Measurements from ENCODE around the gene DAAM2. TPM values are rescaled to one million over a fixed set of nuclear protein-coding genes. Genes with fewer than 3 reads are reported as not detected.

DAAM2 gene
- total and polyA plus RNA-seq, 2 of the 8 experiments (the other 6 are each of a cell fraction or from before 2014, with no cell fraction given) = 1.5 to 2.9 TPM

GRCh38 chr6:39941138-39941537 lies 149.0 kb downstream of the DAAM2 start:
- Histone ChIP-seq H3K56ac (replicated peaks; ENCODE audit: insufficient read length, low read depth, low read length) (no peak overlapping the region), H3K4me3 (ENCODE audit: extremely low read depth in 1 of 4, insufficient read depth in 2 of 4, low read depth in 3 of 4, low read length in 4 of 4) (no peak overlapping the region), H2BK5ac (ENCODE audit: low read depth, low read length) (no peak overlapping the region), H3K36me3 (ENCODE audit: control insufficient read depth in 2 of 4, insufficient read depth in 4 of 4, low read length in 3 of 4) (no peaks in the 10 kb centered on the region), H3K27me3 (replicated peaks in 1 of 4; ENCODE audit: control insufficient read depth in 3 of 4, extremely low read depth in 1 of 4, insufficient read depth in 3 of 4, low read length in 3 of 4) (no peaks in the 10 kb centered on the region), H3K79me1 (ENCODE audit: low read depth, low read length) (no peaks in the 10 kb centered on the region), H4K20me1 (replicated peaks in 1 of 2; ENCODE audit: control insufficient read depth in 1 of 2, insufficient read depth in 2 of 2, low read length in 2 of 2) (no peaks in the 10 kb centered on the region), H3K4me1 (replicated peaks in 1 of 4; ENCODE audit: control insufficient read depth in 3 of 4, insufficient read depth in 4 of 4, low read length in 3 of 4) (peaks cover 3 to 13% (median 7%) of the 10 kb centered on the region in 4 experiments; a peak in 6 of 7 replicates), H2BK12ac (ENCODE audit: low read depth, low read length) (no peak overlapping the region), H2BK120ac (replicated peaks; ENCODE audit: low read depth, low read length) (no peak overlapping the region), H3K18ac (ENCODE audit: extremely low read depth, low read length) (no peak overlapping the region), H2BK20ac (ENCODE audit: low read length) (no peak overlapping the region), H3K23ac (ENCODE audit: insufficient read length) (no peak overlapping the region), H2AK5ac (ENCODE audit: low read depth, low read length) (no peak overlapping the region), H3K4ac (replicated peaks; ENCODE audit: insufficient read length, low read depth, low read length) (no peak overlapping the region), H3K14ac (ENCODE audit: insufficient read length) (no peak overlapping the region), H3K4me2 (ENCODE audit: insufficient read depth in 1 of 2, low read depth in 2 of 2, low read length in 2 of 2) (no peak overlapping the region), H3K23me2 (ENCODE audit: low read depth, low read length) (no peaks in the 10 kb centered on the region), H3K9me3 (ENCODE audit: insufficient read depth in 2 of 2, low read depth in 1 of 2, low read length in 1 of 2) (no peaks in the 10 kb centered on the region), H2AFZ (ENCODE audit: low read length) (no peak overlapping the region), H4K8ac (ENCODE audit: extremely low read depth, insufficient read depth, low read length) (no peak overlapping the region), H2BK15ac (ENCODE audit: low read length) (no peak overlapping the region), H4K5ac (ENCODE audit: insufficient read length, low read depth, low read length) (no peak overlapping the region), H3K9ac (replicated peaks in 1 of 4; ENCODE audit: extremely low read depth in 1 of 4, low read depth in 3 of 4, low read length in 3 of 4) (no peak overlapping the region), H3K79me2 (ENCODE audit: control insufficient read depth in 1 of 2, insufficient read depth in 2 of 2, low read length in 2 of 2) (no peaks in the 10 kb centered on the region), H4K91ac (replicated peaks; ENCODE audit: insufficient read length, low read length) (no peak overlapping the region), H3K27ac (ENCODE audit: low read depth, low read length) (no peak overlapping the region)
- ChIA-PET CTCF (ENCODE audit: partially characterized antibody) (interaction anchor here (0.8 to 1.1 kb wide), 4 partner anchors 9 to 464 kb away, joined by 3 to 7 read pairs (median 3); no protein-coding TSS in a partner anchor), POLR2A (ENCODE audit: partially characterized antibody) (no interaction called here)
- FAIRE-seq (no peak), DNase-seq (ENCODE audit: low read depth in 1 of 2, low spot score in 2 of 2) (no peak)
- 85% methylated on average over 6 of the region's 6 CpGs; no CpG with 5 or more reads in 1 of the 2 experiments for WGBS, 2 experiments (ENCODE audit: extremely low coverage in 1 of 2, insufficient coverage in 1 of 2, insufficient read length in 1 of 2, insufficient replicate concordance in 2 of 2, low coverage in 1 of 2, low lambda C conversion rate in 2 of 2, missing lambda C conversion rate in 1 of 2)
- TF ChIP-seq BACH1 (IDR thresholded peaks at IDR 0.05; ENCODE audit: low read length) (no peak), MAX (IDR thresholded peaks at IDR 0.05) (no peak), JUND (IDR thresholded peaks at IDR 0.05; ENCODE audit: low read length) (no peak), FOSL1 (IDR thresholded peaks at IDR 0.05; ENCODE audit: insufficient read depth, low read depth, low read length) (no peak), TCF12 (IDR thresholded peaks at IDR 0.05; ENCODE audit: low read depth, low read length) (no peak), MAFK (IDR thresholded peaks at IDR 0.05; ENCODE audit: low read depth, low read length) (no peak), HDAC6 (IDR thresholded peaks at IDR 0.05; ENCODE audit: low read depth, low read length) (no peak), SP2 (IDR thresholded peaks at IDR 0.05; ENCODE audit: low read length) (no peak), CHD1 (IDR thresholded peaks at IDR 0.05; ENCODE audit: low read depth, low read length) (no peak), SP4 (IDR thresholded peaks at IDR 0.05; ENCODE audit: low read length) (no peak), TAF1 (IDR thresholded peaks at IDR 0.05; ENCODE audit: low read depth, low read length) (no peak)
